ENCODE data around the gene DPEP1.

DNA sequence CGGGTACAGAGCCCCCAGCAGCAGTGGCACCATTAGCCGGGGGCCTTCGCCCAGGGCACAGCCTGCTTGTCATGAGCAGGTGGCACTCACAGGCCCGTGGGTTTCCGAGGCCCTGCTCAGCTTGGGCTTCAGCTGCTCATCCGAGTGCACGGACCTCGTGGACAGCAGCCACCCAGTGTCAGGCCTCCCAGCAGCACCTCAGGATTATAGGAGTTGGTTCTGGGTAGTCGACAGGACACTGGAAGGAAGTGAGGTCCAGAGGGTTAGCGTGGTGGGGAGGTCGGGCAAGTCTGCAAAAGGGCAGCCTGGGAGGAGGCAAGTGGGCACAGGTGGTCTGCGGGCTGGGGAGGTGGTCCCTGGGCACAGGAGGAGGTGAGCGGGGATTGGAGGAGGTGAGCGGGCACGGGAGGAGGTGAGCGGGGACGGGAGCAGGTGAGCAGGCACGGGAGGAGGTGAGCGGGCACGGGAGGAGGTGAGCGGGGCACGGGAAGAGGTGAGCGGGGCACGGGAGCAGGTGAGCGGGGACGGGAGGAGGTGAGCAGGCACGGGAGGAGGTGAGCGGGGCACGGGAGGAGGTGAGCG is 43.0 kb upstream of the DPEP1 start:
- TF ChIP-seq POLR2AphosphoS5 (IDR thresholded peaks at IDR 0.05; ENCODE audit: insufficient read depth, low read depth, low read length) (no peak), GATA2 (IDR thresholded peaks at IDR 0.05; ENCODE audit: insufficient read depth, insufficient read length, low read depth, low read length) (no peak), EZH2 (IDR thresholded peaks at IDR 0.05; ENCODE audit: borderline replicate concordance, low read depth, low read length, severe bottlenecking) (no peak), POLR2A (IDR thresholded peaks at IDR 0.05; ENCODE audit: low read depth, low read length) (no peak), JUN (IDR thresholded peaks at IDR 0.05; ENCODE audit: borderline replicate concordance, insufficient read depth, insufficient read length, low read depth) (no peak), MYC (IDR thresholded peaks at IDR 0.05; ENCODE audit: low read depth, low read length) (no peak), FOS (IDR thresholded peaks at IDR 0.05; ENCODE audit: borderline replicate concordance, insufficient read depth, low read length) (no peak)
- TF ChIP-seq, protein P1, sequence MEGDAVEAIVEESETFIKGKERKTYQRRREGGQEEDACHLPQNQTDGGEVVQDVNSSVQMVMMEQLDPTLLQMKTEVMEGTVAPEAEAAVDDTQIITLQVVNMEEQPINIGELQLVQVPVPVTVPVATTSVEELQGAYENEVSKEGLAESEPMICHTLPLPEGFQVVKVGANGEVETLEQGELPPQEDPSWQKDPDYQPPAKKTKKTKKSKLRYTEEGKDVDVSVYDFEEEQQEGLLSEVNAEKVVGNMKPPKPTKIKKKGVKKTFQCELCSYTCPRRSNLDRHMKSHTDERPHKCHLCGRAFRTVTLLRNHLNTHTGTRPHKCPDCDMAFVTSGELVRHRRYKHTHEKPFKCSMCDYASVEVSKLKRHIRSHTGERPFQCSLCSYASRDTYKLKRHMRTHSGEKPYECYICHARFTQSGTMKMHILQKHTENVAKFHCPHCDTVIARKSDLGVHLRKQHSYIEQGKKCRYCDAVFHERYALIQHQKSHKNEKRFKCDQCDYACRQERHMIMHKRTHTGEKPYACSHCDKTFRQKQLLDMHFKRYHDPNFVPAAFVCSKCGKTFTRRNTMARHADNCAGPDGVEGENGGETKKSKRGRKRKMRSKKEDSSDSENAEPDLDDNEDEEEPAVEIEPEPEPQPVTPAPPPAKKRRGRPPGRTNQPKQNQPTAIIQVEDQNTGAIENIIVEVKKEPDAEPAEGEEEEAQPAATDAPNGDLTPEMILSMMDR (IDR thresholded peaks at IDR 0.05; ENCODE audit: extremely low read depth in 1 of 2, insufficient read depth in 1 of 2, low read depth in 1 of 2, low read length in 2 of 2) = no peak
- TF ChIP-seq, protein P2, sequence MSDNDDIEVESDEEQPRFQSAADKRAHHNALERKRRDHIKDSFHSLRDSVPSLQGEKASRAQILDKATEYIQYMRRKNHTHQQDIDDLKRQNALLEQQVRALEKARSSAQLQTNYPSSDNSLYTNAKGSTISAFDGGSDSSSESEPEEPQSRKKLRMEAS (IDR thresholded peaks at IDR 0.05; ENCODE audit: insufficient read depth, insufficient read length) = no peak

Measured in endothelial cell of umbilical vein (primary cell).